ENCODE measurements around the gene SOX13. TPM values are rescaled to one million over a fixed set of nuclear protein-coding genes. Genes with fewer than 3 reads are reported as not detected.

The SOX13 gene
- total RNA-seq, 1 donor from 2014 or later = 8.2 TPM

DNA sequence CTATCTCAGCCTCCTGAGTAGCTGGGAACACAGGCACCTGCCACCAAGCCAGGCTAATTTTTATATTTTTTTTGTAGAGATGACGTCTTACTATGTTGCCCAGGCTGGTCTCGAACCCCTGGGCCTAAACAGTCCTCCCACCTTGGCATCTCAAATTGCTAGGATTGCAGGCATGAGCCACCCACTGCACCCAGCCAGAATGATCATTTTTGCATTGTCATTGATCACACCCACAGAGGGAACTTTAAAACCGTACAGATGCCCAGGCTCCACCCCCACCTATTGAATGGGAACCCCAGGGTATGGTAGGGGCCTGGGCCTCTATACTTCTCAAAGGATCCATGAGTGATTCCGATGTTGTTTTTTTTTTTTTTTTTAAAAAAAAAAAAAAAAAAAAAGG lies 42.2 kb downstream of the SOX13 start:
- no peaks in the 10 kb centered on the region for H3K27me3 ChIP-seq (ENCODE audit: control insufficient read depth, insufficient read depth, low read length)
- DNase-seq (ENCODE audit: low read depth) = no peak
- no peak overlapping the region for H3K4me3 ChIP-seq (ENCODE audit: low read depth, low read length)
- TF ChIP-seq, protein P1, sequence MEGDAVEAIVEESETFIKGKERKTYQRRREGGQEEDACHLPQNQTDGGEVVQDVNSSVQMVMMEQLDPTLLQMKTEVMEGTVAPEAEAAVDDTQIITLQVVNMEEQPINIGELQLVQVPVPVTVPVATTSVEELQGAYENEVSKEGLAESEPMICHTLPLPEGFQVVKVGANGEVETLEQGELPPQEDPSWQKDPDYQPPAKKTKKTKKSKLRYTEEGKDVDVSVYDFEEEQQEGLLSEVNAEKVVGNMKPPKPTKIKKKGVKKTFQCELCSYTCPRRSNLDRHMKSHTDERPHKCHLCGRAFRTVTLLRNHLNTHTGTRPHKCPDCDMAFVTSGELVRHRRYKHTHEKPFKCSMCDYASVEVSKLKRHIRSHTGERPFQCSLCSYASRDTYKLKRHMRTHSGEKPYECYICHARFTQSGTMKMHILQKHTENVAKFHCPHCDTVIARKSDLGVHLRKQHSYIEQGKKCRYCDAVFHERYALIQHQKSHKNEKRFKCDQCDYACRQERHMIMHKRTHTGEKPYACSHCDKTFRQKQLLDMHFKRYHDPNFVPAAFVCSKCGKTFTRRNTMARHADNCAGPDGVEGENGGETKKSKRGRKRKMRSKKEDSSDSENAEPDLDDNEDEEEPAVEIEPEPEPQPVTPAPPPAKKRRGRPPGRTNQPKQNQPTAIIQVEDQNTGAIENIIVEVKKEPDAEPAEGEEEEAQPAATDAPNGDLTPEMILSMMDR (IDR thresholded peaks at IDR 0.05; ENCODE audit: insufficient read depth, low read length, poor library complexity, severe bottlenecking) = no peak
- H3K36me3 ChIP-seq (ENCODE audit: control insufficient read depth, insufficient read depth, low read length) = no peaks in the 10 kb centered on the region

DNA sequence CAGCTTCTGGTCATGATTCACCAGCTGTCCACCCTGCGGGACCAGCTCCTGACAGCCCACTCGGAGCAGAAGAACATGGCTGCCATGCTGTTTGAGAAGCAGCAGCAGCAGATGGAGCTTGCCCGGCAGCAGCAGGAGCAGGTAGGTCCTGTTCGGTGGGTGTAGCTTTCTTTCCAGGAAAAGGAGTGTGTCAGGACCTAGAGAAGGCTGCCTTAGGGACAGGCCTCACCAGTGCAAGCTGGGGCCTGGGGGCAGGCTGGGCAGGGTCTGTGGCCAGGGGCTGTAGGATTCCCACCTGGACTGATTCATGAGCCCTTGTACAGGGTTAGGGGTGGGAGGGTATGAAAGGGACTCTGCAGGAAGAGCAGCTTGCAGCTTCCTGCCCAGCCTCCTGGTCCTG lies 43.6 kb downstream of the SOX13 start:
- Histone ChIP-seq H3K4me3 (ENCODE audit: low read depth, low read length) (no peak overlapping the region), H3K27me3 (ENCODE audit: control insufficient read depth, insufficient read depth, low read length) (no peaks in the 10 kb centered on the region), H3K36me3 (ENCODE audit: control insufficient read depth, insufficient read depth, low read length) (no peaks in the 10 kb centered on the region)
- TF ChIP-seq, protein P1 (IDR thresholded peaks at IDR 0.05; ENCODE audit: insufficient read depth, low read length, poor library complexity, severe bottlenecking) = no peak
- DNase-seq (ENCODE audit: low read depth) = no peak

DNA sequence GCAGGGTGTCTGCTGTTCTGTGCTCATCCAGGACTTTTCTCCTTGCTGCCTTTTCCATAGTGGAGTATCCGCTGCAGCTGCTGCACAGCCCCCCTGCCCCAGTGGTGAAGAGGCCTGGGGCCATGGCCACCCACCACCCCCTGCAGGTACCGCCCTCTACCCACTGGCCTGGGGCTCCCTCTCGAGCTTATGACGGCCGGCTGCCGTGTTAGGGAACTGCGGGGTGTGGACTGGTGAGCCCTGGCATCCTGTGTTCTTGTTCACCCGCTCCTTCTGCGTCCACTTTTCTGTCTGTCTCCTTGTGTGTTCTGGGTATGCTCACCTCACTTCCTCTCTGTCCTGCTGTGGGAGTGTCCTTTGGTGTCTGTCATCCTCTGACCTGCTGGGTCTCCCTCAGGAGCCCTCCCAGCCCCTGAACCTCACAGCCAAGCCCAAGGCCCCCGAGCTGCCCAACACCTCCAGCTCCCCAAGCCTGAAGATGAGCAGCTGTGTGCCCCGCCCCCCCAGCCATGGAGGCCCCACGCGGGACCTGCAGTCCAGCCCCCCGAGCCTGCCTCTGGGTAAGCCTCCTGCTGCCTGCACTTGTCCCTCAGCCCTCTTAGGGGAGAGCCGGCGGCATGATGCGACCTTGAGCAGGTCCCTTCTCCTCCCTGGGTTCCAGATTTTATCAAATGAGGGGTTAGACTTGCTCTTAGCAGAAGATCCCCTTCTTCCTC lies 49.1 kb downstream of the SOX13 start:
- no peak overlapping the region for H3K4me3 ChIP-seq (ENCODE audit: low read depth, low read length)
- no peak for DNase-seq (ENCODE audit: low read depth)
- H3K36me3 ChIP-seq (ENCODE audit: control insufficient read depth, insufficient read depth, low read length) = no peaks in the 10 kb centered on the region
- TF ChIP-seq, protein P1 (IDR thresholded peaks at IDR 0.05; ENCODE audit: insufficient read depth, low read length, poor library complexity, severe bottlenecking) = no peak
- no peaks in the 10 kb centered on the region for H3K27me3 ChIP-seq (ENCODE audit: control insufficient read depth, insufficient read depth, low read length)

DNA sequence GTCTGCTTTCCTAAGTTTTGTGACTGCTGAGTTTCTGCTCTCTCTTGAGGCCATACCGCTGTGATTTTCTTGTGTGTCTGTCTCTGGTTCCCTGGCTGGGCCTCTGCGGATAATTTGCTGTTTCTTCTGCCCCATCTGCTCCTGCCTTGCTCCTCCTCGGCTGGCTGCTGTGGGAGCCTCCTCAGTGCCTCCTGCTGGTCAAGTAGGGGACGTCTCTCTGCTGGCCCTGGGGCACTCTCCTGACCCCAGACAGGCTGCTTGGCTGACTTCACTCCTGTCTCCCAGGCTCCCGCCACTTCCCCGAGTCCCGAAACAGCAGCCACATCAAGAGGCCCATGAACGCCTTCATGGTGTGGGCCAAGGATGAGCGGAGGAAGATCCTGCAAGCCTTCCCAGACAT lies 50.5 kb downstream of the SOX13 start:
- H3K36me3 ChIP-seq (ENCODE audit: control insufficient read depth, insufficient read depth, low read length) = no peaks in the 10 kb centered on the region
- TF ChIP-seq, protein P1 (IDR thresholded peaks at IDR 0.05; ENCODE audit: insufficient read depth, low read length, poor library complexity, severe bottlenecking) = peak; percentile 38
- H3K27me3 ChIP-seq (ENCODE audit: control insufficient read depth, insufficient read depth, low read length) = no peaks in the 10 kb centered on the region
- H3K4me3 ChIP-seq (ENCODE audit: low read depth, low read length) = no peak overlapping the region
- DNase-seq (ENCODE audit: low read depth) = no peak

DNA sequence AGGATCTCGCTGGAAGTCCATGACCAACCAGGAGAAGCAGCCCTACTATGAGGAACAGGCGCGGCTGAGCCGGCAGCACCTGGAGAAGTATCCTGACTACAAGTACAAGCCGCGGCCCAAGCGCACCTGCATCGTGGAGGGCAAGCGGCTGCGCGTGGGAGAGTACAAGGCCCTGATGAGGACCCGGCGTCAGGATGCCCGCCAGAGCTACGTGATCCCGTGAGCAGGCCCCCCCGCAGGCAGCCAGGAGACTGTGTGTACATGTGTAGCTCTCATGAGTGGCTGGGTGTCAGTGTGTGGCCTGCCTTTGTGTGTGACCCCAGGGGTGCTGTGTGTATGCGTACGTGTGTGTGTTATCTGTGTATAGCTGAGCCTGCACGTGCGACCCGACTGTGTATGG lies 51.7 kb downstream of the SOX13 start:
- TF ChIP-seq, protein P1 (IDR thresholded peaks at IDR 0.05; ENCODE audit: insufficient read depth, low read length, poor library complexity, severe bottlenecking) = no peak
- no peak overlapping the region for H3K4me3 ChIP-seq (ENCODE audit: low read depth, low read length)
- DNase-seq (ENCODE audit: low read depth) = no peak
- no peaks in the 10 kb centered on the region for H3K27me3 ChIP-seq (ENCODE audit: control insufficient read depth, insufficient read depth, low read length)
- H3K36me3 ChIP-seq (ENCODE audit: control insufficient read depth, insufficient read depth, low read length) = no peaks in the 10 kb centered on the region

Data from kidney epithelial cell (primary cell).